ENCODE measurements around the gene GPRC5D. TPM values are rescaled to one million over a fixed set of nuclear protein-coding genes. Genes with fewer than 3 reads are reported as not detected.

Gene GPRC5D
- total RNA-seq, 1 donor from 2014 or later: not detected

DNA sequence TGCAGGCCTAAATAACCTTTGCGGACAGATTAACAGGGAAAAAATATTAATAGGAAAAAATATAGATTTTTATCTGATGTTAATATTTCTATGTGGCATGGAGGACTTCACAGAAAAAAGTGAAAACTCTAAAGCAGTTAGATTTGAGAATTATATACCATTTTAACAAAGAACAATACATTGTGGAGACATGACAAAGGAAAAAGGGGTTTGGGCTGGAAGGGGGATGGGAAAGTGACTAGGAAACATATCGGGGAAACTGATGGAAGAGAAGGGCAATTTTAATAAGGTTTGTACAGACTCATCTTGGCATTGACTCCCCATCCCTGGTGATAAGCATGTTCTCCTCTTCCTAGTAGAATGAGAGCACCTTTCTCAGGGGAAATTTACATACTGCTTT is 21.0 kb upstream of the GPRC5D start:
- H3K4me3 ChIP-seq (ENCODE audit: low read depth, low read length): no peak overlapping the region
- DNase-seq (ENCODE audit: low read depth): no peak
- TF ChIP-seq, protein P1, sequence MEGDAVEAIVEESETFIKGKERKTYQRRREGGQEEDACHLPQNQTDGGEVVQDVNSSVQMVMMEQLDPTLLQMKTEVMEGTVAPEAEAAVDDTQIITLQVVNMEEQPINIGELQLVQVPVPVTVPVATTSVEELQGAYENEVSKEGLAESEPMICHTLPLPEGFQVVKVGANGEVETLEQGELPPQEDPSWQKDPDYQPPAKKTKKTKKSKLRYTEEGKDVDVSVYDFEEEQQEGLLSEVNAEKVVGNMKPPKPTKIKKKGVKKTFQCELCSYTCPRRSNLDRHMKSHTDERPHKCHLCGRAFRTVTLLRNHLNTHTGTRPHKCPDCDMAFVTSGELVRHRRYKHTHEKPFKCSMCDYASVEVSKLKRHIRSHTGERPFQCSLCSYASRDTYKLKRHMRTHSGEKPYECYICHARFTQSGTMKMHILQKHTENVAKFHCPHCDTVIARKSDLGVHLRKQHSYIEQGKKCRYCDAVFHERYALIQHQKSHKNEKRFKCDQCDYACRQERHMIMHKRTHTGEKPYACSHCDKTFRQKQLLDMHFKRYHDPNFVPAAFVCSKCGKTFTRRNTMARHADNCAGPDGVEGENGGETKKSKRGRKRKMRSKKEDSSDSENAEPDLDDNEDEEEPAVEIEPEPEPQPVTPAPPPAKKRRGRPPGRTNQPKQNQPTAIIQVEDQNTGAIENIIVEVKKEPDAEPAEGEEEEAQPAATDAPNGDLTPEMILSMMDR (conservative IDR thresholded peaks at IDR 0.05; ENCODE audit: low read depth, low read length): no peak

DNA sequence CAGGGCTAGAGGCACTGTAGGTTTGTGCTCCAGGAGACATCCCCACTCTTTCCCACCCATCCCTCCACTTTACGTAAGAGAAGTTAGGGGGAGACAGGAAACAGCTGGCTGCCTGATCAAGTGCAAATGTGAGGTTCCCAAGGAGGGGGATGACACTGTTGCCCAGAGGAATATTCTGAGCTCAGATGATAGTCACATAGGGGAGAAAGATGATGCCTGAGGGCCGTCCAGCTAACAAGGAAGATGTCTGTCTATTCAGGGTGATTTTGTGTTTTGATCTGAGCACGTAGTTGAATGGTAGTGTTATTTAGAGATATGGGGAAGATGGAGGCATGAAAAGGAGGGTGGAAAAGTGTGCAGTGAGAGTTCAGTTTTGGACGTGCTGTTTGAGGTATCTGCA is 13.9 kb upstream of the GPRC5D start:
- H3K4me3 ChIP-seq (ENCODE audit: low read depth, low read length): no peak overlapping the region
- TF ChIP-seq, protein P1 (conservative IDR thresholded peaks at IDR 0.05; ENCODE audit: low read depth, low read length): no peak

DNA sequence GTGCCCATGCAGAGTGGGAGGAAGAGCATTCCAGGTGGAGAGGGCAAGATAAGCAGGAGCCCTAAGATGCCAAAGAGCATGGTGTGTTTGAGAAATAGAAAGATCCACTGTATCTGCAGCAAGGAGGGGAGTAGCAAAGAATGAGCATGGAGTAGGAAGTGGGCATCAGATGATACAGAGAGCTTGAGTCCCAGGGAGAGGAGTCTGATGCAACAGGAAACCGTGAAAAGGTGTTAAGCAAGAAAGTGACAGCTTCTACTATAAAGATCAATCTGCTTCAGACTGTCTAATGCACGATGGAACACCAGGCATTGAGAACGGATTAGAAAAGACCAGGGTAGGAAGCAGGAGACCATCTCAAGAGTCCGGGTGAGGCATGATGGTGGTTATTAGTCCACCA is 12.3 kb upstream of the GPRC5D start:
- no peak overlapping the region for H3K4me3 ChIP-seq (ENCODE audit: low read depth, low read length)
- DNase-seq (ENCODE audit: low read depth): no peak
- TF ChIP-seq, protein P1 (conservative IDR thresholded peaks at IDR 0.05; ENCODE audit: low read depth, low read length): no peak

More for the DNA sequence above, 13.9 kb upstream of the GPRC5D start:
- DNase-seq (ENCODE audit: low read depth): no peak

DNA sequence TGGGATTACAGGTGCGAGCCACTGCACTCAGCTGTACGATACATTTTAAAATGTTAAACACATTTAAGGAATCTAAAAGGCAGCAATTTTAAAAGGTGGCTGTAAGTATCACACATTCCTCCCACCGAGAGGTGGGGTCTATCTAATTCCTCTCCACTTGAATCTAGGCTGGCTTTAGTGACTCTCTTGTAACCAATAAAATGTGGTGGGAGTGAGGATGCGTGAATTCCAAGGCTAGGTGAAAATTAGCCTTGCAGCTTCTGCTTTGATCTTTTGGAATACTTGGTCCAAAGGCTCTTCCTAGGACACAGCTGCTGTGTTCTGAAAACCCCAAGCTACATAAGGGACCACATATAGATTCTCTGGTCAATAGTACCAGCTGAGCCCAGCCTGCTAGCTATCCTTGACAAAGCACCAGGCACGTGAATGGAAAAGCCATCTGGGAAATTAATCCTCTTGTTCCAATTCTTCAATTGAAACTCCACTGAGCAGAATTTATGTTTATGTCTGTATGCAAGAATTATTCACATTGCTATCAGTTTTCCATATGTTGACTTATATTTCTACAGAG is 8.8 kb upstream of the GPRC5D start:
- H3K4me3 ChIP-seq (ENCODE audit: low read depth, low read length): no peak overlapping the region
- no peak for DNase-seq (ENCODE audit: low read depth)
- TF ChIP-seq, protein P1 (conservative IDR thresholded peaks at IDR 0.05; ENCODE audit: low read depth, low read length): no peak

DNA sequence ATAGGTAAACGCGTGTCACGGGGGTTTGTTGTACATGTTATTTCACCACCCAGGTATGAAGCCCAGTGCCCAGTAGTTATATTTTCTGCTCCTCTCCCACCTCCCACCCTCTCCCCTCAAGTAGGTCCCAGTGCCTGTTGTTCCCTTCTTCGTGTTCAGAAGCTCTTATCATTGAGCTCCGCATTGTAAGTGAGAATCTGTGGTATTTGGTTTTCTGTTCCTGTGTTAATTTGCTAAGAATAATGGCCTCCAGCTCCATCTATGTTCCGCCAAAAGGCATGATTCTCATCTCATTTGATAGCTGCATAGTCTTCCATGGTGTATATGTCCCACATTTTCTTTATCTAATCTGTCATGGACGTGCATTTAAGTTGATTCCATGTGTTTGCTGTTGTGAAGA is 6.9 kb upstream of the GPRC5D start:
- H3K4me3 ChIP-seq (ENCODE audit: low read depth, low read length): no peak overlapping the region
- no peak for DNase-seq (ENCODE audit: low read depth)
- TF ChIP-seq, protein P1 (conservative IDR thresholded peaks at IDR 0.05; ENCODE audit: low read depth, low read length): no peak

DNA sequence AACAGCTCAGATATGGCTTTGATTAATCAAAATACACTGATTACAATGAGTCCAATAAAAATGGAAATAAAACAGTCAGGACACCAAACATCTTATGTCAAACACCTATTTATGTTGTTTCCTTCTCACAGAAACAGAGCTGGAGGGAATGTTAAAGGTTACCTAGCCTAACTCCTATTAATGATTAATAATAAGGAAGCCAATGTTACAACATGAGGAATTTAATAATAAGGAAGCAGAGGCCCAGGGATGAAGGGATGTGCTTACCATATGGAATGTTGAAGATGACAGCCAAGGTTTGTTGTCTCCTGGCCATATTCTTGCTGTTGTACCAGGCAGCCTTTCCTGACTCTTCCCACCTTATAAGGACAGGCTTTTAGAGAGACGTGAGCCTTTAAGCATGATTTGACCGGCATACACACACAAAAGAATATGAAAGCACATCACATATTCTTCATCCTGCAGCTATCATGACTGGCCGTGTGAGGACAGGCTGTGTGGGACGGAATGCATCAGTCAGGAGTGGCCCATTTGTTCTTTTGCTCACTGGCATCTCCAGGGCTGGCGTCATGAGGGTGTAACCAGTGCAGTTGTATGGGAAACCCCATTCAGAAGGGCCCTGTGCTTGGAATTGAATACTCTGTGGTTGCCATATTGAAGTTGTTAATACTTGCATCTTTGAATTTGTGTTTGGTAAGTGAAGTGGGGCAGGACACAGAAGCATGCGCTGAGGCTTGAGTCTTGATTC is 3.1 kb upstream of the GPRC5D start:
- no peak overlapping the region for H3K4me3 ChIP-seq (ENCODE audit: low read depth, low read length)
- no peak for DNase-seq (ENCODE audit: low read depth)
- TF ChIP-seq, protein P1 (conservative IDR thresholded peaks at IDR 0.05; ENCODE audit: low read depth, low read length): no peak

DNA sequence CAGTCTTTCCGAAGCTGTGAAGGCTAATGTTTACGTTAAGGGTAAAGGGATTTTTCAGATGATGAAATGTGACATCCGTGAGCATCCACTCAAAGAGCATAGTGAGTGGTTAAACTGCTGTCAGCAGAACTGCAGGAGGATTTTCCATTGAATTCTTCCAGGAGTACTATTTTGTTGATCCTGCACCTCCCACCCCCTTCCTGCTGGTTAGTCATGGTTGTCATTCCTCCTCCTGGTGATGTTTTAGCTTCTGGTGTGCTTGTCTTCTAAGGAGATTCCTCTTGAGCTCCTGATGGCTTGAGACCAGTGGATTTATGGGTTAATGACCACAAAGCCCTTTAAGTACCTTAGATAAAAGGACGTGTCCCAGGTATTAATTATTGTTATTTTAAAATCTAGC is 2.4 kb upstream of the GPRC5D start:
- TF ChIP-seq, protein P1 (conservative IDR thresholded peaks at IDR 0.05; ENCODE audit: low read depth, low read length): no peak
- no peak overlapping the region for H3K4me3 ChIP-seq (ENCODE audit: low read depth, low read length)
- no peak for DNase-seq (ENCODE audit: low read depth)
